UCSD-AML1 (cell line): Measurements from ENCODE around the gene COQ3.

Source experiments
- DNase-seq: peaks from one replicate; lab custom pipeline; 2025; ENCODE audit not compliant: unreplicated experiment; lab: John Stamatoyannopoulos, UW

The COQ3 gene, protein sequence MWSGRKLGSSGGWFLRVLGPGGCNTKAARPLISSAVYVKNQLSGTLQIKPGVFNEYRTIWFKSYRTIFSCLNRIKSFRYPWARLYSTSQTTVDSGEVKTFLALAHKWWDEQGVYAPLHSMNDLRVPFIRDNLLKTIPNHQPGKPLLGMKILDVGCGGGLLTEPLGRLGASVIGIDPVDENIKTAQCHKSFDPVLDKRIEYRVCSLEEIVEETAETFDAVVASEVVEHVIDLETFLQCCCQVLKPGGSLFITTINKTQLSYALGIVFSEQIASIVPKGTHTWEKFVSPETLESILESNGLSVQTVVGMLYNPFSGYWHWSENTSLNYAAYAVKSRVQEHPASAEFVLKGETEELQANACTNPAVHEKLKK

GRCh38 chr6:99393698-99394531 lies at the start of gene COQ3:
Gene COQ3 (minus strand): TSS chr6:99394195. CDS start chr6:99394179, 16 bp downstream.
- DNase-seq: peak; percentile 82

- no peak for DNase-seq
These were observed 40.9 kb upstream of the COQ3 start for GRCh38 chr6:99434702-99435530.

GRCh38 chr6:99432877-99433276 lies 38.9 kb upstream of the COQ3 start:
- no peak for DNase-seq

DNA sequence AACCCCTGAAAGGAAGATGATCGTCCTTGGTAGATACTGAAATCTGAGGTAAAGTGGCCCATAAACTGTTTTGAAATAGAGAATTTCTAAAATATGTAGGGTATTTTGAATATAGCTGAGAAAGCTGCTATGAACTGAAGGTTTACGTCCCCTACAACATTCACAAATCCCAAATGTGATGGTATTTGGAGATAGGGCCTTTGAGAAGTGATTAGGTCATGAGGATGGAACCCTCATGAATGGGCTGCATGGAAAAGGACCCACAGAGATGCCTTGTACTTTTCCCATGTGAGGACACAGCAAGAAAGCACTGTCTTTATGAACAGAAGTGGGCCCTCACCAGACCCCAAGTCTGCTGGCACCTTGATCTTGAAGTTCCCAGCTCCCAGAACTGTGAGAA lies 37.9 kb upstream of the COQ3 start:
- no peak for DNase-seq

GRCh38 chr6:99427988-99428387 lies 34.0 kb upstream of the COQ3 start:
- DNase-seq: no peak

DNA sequence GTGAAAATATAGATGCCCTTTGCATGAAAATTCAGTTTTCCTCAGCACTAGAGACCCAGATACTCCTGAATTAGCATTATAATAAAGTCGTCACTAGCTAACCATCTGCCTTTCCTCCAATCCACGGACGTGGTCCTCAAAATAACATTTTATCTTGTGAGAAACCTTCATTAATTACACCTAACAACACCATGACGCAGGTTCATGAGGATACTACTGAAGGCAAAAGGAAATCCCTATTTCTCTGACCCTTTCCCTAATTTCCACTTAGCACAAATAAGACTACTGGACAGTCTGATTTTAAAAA lies 32.4 kb upstream of the COQ3 start:
- no peak for DNase-seq

DNA sequence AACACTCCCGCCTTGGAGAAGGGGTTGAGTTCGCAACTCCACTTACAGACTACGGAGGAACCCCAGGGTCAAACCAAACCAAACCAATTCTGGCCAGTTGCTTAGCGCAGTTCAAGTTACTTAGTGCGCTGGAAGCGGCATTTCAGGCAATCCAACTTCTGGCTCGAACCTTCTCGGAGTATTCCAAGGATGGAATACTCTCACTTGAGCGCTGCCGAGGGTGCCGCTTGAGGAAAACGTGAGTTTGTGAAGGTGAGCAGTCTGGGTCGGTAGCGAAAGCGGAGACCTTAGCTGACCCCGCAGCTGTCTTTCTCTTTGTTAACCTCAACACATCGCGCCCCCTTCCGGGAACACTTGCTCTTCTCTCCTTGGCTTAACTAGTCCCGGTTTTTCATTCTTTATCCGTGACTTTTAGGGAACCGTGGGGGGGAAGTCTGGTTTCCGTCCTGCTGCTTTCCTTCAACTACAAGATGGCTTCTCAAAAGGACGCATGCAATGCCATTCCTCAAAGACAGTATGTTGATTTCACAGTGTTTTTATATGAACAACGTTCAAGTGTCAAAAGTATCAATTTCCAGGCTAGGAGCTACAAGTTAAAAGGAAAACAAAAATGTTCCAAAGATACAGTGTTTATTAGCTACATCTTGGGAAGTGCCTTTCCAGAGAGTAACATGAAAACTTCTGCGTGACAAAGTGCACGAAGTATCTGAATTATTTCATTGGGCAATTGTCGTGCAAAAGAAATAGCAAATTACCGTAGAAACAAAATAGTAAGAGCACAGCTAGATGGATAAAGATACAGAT lies 31.9 kb upstream of the COQ3 start:
- peak; percentile 85 for DNase-seq

DNA sequence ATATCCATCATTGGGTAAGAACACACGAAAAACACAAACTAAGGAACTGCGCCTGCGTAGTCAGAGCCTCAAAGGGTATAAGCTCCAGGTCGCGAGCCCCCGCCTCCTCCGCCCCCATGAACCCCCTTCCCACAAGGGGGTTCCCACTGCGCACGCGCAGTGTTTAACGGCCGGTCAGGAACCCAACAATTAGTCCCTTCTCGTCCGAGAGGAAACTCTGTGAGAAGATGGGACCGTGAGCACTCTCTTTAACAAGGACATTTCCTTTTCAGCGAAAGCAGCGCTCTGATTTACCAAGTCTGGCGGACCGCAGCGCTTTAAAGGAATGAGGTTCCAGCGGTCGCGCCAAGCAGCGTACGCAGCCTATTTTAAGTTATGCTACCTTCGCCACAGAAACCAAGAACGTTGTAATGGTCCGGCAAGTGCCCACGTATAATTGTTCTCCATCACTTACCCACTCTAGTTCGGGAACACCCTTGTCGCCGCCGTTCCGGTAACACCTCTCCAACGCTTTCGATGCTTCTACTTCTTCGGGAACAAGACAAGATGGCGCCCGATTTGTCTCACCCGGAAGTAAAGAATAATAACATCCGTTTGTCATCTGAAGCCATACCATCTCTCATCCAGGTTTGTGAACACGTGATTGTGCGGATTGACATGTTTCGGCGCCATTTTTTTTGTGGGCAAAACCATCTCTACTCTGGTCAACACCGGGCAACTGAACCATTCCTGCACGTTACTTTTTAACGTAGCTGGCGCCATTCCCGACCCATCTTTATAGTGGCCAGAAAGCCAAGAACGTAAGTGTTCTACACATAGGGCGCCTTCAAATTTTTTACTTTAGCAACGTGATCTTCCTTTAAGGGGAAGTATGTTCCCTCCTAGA lies 31.0 kb upstream of the COQ3 start, which contains the start of gene PNISR:
TSS of gene PNISR (minus strand) at position 548 of the 886 bp plus-strand sequence. CDS start 10,649 bp downstream, outside the sequence.
- peak; percentile 87 for DNase-seq

- DNase-seq: no peak
These were observed 30.0 kb upstream of the COQ3 start for GRCh38 chr6:99424022-99424421.

- DNase-seq: no peak
These were observed 28.9 kb upstream of the COQ3 start for GRCh38 chr6:99422912-99423311.

DNA sequence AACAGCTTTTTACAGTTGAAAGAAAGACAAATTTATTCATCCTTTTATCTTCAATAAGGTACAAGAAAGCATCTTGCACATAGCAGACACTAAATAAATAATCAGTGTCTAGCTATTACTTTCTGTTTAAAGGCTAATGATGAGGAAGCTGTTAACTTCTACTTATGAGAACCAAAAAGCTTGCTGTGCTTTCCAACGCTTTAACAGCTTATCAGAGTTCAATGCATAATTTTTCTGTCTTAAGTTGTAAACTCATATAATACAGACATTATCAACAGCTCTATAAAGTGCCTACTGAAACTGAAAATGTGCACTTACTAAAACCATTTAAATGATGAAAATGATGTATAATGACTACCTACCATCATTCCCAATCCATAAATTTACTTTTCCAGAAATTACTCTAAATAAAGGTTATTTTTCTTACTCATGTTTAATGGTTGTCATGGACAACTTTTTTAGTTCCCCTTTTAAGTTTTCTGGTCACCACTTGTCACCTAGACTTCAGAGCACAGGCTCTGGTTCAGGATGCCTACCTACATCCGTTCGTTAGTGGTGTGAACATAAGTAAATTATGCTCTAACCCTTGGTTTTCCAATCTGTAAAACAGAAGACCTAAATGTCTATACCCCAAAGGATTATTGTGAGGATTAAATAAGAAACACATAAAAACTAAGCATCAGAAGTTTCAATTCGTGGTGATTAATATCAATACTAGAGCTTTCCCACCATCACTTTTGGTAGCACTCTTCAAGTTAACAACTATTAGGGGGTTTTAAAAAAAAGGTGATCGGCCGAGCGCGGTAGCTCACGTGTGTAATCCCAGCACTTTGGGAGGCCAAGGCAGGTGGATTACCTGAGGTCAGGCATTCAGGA lies 23.1 kb upstream of the COQ3 start:
- DNase-seq: no peak

- DNase-seq: no peak
These were observed 22.2 kb upstream of the COQ3 start for GRCh38 chr6:99416226-99416625.

- no peak for DNase-seq
These were observed 21.5 kb upstream of the COQ3 start for GRCh38 chr6:99415446-99415845.

DNA sequence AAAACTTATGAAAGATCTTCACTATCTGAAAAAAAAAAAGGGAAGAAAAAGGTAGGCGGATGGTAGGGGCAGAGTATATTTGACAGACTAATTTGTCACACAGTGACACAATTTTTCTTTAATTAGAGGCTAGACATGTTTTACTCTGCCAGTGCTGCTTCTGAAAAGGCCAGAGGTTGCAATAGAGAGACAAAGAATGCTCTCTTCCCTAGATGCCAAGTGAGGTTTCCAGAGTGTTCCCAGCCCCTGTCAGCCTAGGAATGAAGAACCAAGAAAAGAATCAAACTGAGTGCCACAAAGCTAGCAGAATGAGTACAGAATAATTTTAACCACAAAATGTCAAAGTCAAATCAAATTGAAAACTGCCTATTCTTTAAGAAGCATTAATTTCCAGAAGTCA lies 18.1 kb upstream of the COQ3 start:
- no peak for DNase-seq

- no peak for DNase-seq
These were observed 15.7 kb upstream of the COQ3 start for GRCh38 chr6:99409672-99410071.

DNA sequence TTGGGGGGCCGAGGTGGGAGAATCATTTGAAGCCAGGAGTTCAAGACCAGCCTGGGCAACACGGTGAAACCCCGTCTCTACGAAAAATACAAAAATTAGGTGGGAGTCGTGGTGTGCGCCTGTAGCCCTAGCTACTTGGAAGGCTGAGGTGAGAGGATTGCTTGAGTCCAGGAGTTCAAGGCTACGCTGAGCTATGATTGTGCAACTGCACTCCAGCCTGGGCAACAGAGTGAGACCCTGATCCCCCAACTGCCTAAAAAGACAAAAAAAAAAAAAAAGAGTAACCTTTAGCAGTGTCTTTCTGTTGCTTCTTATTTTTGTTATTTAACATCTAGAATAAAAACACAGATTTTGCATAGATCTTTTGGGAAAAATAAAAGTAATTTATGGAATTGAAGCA lies 13.1 kb upstream of the COQ3 start:
- no peak for DNase-seq

- no peak for DNase-seq
These were observed 8.5 kb upstream of the COQ3 start for GRCh38 chr6:99402448-99402847.

DNA sequence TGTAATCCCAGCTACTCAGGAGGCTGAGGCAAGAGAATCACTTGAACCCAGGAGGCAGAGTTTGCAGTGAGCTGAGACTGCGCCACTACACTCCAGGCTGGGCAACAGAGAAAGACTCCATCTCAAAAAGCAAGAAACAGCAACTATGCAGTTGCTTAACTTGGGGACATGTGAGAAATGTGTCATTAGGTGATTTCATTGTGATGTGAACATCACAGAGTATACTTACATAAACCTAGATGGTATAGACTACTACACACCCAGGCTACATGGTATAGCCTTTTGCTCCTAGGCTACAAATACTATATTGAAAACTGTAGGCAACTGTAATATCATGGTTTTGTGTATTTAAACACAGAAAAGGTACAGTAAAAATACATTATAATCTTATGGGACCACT lies 3.3 kb upstream of the COQ3 start:
- DNase-seq: no peak

DNA sequence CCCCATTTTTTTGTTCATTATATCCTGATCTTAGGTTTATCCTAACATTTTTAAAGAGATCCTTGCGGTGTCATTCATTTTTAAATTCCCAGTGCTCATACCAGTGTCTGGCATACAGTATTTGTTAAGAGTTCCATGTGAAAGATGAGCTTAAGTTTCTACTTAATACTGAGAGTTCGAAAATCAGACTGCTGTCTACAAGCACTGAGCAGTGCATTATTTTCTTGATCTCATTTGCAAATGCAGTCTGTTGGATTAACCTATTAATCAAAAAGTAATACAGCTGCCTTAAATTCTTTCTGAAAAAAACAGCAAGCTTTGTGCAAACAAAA lies 663 bp downstream of the COQ3 start:
- DNase-seq: no peak
